Effector memory CD4-positive, alpha-beta T cell (primary cell): Measurements from ENCODE around the gene RAD51B.

Experiments
- DNase-seq, 3 donors: peaks; one replicate each; pipeline ENCODE4 v3.0.0-alpha.2; 2020
- H3K27ac ChIP-seq: 2 replicates; pipeline ENCODE4 v1.7.0; 2013; ENCODE audit warnings: mild to moderate bottlenecking, low read length, moderate library complexity; ENCODE audit not compliant: insufficient read depth, poor library complexity, severe bottlenecking
- H3K27me3 ChIP-seq: replicated peaks from 2 replicates; pipeline ENCODE4 v1.7.0; 2013; ENCODE audit warnings: mild to moderate bottlenecking, low read length; ENCODE audit not compliant: insufficient read depth, control insufficient read depth, poor library complexity, severe bottlenecking
- H3K36me3 ChIP-seq: 2 replicates; pipeline ENCODE4 v1.7.0; 2013; ENCODE audit warnings: mild to moderate bottlenecking, low read length, moderate library complexity; ENCODE audit not compliant: control insufficient read depth, insufficient read depth
- H3K4me1 ChIP-seq: 2 replicates; pipeline ENCODE4 v1.7.0; 2013; ENCODE audit warnings: low read length, mild to moderate bottlenecking; ENCODE audit not compliant: control insufficient read depth, insufficient read depth, poor library complexity, severe bottlenecking
- H3K4me3 ChIP-seq: 2 replicates; pipeline ENCODE4 v1.7.0; 2013; ENCODE audit warnings: low read length, low read depth, mild to moderate bottlenecking; ENCODE audit not compliant: insufficient read depth, poor library complexity, severe bottlenecking
- H3K9me3 ChIP-seq: 2 replicates; pipeline ENCODE4 v1.7.0; 2013; ENCODE audit warnings: mild to moderate bottlenecking, low read length, moderate library complexity; ENCODE audit not compliant: control insufficient read depth

Gene RAD51B

GRCh38 chr14:68631394-68632053 lies 811.9 kb downstream of the RAD51B start:
- Histone ChIP-seq H3K9me3 (no peaks in the 10 kb centered on the region), H3K4me1 (peaks cover 9% of the 10 kb centered on the region), H3K36me3 (no peaks in the 10 kb centered on the region), H3K27ac (no peak overlapping the region), H3K4me3 (no peak overlapping the region), H3K27me3 (no peaks in the 10 kb centered on the region)
- DNase-seq, result no peak

- H3K36me3 ChIP-seq, result no peaks in the 10 kb centered on the region
- H3K27ac ChIP-seq, result no peak overlapping the region
- no peaks in the 10 kb centered on the region for H3K9me3 ChIP-seq
- peaks cover 9% of the 10 kb centered on the region for H3K4me1 ChIP-seq
- H3K4me3 ChIP-seq, result no peak overlapping the region
- no peaks in the 10 kb centered on the region for H3K27me3 ChIP-seq
- DNase-seq, result no peak
These were observed 812.7 kb downstream of the RAD51B start for GRCh38 chr14:68632054-68632895.

DNA sequence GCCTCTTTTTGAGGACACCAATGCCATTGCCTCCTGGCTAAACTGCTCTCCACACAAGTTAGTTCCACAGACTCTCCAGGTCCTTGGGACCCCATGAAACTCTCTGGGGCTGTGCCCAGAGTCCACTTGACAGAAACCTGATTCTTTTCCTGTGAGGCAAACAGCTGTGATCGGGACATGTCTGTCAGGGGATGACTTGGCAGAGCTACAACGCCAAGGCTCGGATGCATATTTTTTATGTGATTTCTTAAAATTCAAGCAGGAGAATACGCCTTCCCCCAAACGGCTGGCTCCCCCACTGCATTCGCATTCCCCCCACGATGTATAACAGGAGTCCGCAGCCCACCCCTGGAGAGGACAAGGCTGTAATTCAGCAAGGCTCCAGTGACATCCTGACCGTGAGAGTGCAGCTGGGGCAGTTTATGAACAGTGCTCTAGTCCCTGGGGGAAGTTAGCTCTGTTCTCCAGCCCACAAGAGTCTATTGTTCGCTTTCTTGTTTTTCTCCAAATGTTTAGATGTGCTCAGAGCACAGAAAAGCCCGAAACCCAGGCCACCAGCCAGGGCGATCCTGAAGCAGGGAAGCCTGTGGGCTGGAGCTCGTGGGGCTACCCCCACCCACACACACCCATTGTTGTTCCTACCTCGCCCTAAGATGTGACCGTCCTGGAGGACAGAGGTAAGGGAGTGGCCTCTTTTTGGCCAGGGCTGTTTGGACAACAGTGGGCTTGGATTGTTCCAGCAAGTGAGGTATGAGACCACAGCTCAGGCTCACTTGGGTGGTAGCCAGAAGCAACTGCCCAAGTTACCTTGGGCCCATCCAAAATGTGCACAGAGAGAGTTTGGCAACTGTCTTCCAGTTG lies 813.8 kb downstream of the RAD51B start:
- Histone ChIP-seq H3K4me1 (peaks cover 5% of the 10 kb centered on the region), H3K36me3 (no peaks in the 10 kb centered on the region), H3K9me3 (no peaks in the 10 kb centered on the region), H3K27ac (no peak overlapping the region), H3K27me3 (no peaks in the 10 kb centered on the region), H3K4me3 (no peak overlapping the region)
- DNase-seq, result no peak

GRCh38 chr14:68634332-68634731 lies 814.8 kb downstream of the RAD51B start:
- DNase-seq, result no peak
- Histone ChIP-seq H3K4me1 (peaks cover under 1% of the 10 kb centered on the region), H3K36me3 (no peaks in the 10 kb centered on the region), H3K9me3 (no peaks in the 10 kb centered on the region), H3K27ac (no peak overlapping the region), H3K4me3 (no peak overlapping the region), H3K27me3 (no peaks in the 10 kb centered on the region)

DNA sequence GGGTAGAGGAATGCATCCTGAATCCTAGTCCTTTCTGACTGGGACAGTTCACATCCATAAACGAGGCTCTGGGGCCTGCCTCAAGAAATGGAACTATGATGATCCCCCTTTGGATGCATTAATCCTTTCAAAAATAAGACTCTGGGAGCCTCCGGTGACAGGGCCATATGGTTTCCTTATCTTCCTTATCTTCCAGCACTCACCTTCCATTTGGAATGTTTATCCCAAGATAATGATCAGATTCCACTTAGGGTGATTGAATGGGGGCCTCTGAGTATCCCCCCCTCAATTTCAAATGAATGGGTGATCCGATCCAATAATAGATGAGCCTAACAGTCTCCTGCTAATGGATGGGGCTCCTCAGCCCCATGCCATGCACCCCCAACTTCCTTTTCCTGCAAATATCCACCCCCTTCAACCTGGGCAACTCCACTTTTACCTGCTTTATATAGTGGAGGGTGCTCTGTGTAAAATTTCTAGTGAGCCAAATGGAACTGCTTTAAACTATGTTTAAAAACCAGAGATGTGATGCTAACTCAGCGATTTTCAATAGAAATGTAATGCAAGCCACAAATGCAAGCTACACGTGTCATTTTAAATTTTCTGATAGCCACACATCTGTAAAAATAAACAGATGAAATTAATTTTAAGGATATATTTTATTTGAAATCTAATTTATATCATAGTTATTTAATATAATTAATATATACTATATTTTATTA lies 815.5 kb downstream of the RAD51B start:
- H3K4me1 ChIP-seq, result no peaks in the 10 kb centered on the region
- H3K36me3 ChIP-seq, result no peaks in the 10 kb centered on the region
- H3K4me3 ChIP-seq, result no peak overlapping the region
- DNase-seq, result no peak
- no peaks in the 10 kb centered on the region for H3K27me3 ChIP-seq
- no peaks in the 10 kb centered on the region for H3K9me3 ChIP-seq
- no peak overlapping the region for H3K27ac ChIP-seq

GRCh38 chr14:68636597-68636996 lies 817.0 kb downstream of the RAD51B start:
- H3K4me1 ChIP-seq, result no peaks in the 10 kb centered on the region
- H3K36me3 ChIP-seq, result no peaks in the 10 kb centered on the region
- no peak overlapping the region for H3K4me3 ChIP-seq
- H3K27me3 ChIP-seq, result no peaks in the 10 kb centered on the region
- H3K27ac ChIP-seq, result no peak overlapping the region
- no peaks in the 10 kb centered on the region for H3K9me3 ChIP-seq
- no peak for DNase-seq

DNA sequence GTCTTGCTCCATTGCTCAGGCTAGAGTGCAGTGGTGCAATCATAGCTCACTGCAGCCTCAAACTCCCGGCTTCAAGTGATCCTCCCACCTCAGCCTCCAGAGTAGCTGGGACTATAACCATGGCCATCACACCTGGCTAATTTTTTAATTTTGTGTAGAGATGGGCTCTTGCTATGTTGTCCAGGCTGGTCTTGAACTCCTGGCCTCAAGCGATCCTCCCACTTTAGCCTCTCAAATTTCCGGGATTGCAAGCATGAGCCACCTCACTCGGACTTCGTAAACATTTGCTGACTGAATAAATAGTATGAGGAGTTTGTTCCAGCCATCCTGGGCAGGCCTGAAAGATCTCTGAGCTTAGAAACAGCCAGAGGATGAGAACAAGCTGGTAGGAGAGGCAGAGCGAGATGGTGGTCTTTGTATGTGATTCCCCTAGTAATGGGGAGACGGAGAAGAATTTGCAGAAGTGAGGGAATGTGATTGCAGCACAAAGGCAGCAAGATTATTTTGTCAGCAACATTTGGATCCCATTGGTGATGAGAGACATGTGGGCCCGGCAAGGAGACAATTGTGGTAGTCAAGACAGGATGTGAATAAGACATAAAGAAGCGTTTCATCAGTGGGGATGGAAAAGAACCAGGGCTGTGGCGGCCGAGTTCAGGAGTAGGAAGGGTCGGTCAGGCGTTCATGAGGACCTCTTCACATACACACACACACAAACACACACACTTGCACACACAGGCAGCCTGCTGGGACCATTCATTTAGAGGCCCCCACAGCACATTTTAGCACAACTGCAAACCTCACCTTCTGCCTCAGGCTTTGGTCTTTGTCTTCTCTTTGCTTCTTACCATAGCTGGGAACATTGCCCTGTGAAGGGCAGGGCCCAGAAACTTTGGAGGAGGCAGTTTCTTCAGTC lies 817.8 kb downstream of the RAD51B start:
- H3K9me3 ChIP-seq, result no peaks in the 10 kb centered on the region
- no peak for DNase-seq
- H3K27me3 ChIP-seq, result no peaks in the 10 kb centered on the region
- H3K36me3 ChIP-seq, result no peaks in the 10 kb centered on the region
- no peak overlapping the region for H3K4me3 ChIP-seq
- H3K4me1 ChIP-seq, result no peaks in the 10 kb centered on the region
- H3K27ac ChIP-seq, result no peak overlapping the region

DNA sequence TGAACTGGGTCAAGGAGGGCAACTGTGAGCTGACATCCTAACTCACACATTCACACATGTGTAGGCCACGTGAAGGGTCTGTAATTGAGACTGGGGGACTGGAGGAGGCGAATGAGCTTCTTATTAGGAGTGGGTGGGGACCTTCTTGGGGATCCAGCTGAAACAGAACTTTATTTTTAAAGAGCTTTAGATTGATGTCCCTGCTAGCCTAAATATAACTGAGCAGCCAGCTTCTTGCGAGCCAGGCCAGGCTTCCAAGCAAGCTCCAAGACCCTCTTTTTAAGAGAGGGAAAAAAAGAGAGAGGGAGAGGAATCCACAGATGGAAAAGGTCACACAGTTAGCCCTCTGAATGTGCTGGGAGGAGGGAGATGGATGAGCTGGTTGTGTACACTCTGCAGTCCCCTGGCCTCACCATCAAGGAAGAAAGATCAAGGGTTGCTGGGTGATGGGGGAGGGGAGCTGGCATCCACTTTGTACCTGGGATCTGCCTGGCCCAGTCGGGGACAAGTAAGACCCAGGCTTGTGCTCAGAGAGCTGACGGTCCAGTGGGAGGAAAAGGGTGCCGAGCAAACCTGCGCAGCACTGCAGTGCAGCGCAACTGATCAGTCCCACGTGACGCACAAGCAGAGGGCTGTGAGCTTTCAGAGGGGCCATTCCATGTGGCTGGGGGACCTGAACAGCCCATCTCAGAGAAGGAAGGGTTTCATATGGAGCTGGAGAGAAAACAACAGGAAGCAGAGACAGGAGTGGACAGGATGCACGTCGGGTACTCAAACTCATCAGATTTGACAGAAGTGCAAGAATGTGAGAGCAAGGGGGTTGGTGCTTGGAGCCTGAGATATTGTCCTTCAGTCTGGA lies 818.8 kb downstream of the RAD51B start:
- no peak overlapping the region for H3K4me3 ChIP-seq
- H3K4me1 ChIP-seq, result no peaks in the 10 kb centered on the region
- no peak for DNase-seq
- no peak overlapping the region for H3K27ac ChIP-seq
- H3K27me3 ChIP-seq, result no peaks in the 10 kb centered on the region
- H3K36me3 ChIP-seq, result no peaks in the 10 kb centered on the region
- no peaks in the 10 kb centered on the region for H3K9me3 ChIP-seq
